Activated T-helper 1 cell treated with anti-CD3 and anti-CD28 coated beads, Interleukin-2, amount 50 U/mL, for 16 hours (primary cell): ENCODE results near the gene SLC9A6.
"Not testable (repeated sequence)": the region's sequence is repeated elsewhere in the genome, so short reads cannot be mapped to it uniquely, and the experiment has no call there.

Source experiments
- DNase-seq, 2 donors: peaks; one replicate each; pipeline ENCODE4 v3.0.0-alpha.2; 2020; ENCODE audit warnings: low read depth in 1 of 2, low spot score in 1 of 2

Gene SLC9A6

DNA sequence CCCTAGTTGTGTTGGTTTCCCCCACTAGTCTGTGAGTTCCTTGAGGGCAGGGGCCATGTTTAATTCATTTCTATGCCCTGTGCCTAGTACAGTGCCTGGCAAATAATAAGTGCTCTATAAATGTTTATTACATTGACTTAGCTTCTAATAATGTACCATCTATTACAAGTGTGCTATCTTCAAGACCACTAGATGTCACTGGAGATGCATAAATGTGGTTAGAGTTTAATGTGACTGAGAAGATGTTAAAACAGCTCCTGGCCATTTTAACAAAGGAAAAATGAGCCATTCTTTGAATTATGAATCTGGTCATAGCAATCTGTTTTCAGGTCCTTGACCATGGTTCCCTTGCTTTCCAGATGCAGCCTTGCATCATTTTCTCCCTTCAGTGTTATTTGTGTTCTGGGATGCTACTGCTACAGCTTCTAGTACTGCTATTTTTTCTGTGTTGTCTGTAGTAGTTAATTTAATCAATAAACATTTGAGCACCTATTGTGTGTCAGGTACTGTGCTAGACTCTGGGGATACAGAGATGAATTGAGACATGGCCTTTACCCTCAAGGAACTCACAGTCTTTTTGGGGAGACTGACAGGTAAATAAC, 43.2 kb downstream of the SLC9A6 start:
- DNase-seq: no peak

DNA sequence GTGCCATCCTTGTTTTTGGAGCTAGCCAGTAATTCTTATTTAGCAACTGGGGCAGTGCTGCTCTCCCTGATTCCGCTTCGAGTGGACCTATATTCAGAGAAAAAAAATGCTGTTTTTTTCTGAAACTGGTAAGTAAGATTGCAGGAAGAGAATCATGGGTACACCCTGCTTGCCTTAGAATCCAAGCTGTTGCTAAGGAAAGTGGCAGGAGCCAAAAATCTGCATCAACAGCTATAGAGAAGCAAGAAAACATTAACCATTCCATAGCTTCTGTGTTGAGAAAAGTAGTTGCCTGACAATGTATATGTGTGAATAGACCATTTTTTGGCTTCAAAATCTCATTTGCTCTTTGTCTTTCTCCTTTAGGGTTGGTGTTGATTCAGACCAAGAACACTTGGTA, 44.5 kb downstream of the SLC9A6 start:
- no peak for DNase-seq

DNA sequence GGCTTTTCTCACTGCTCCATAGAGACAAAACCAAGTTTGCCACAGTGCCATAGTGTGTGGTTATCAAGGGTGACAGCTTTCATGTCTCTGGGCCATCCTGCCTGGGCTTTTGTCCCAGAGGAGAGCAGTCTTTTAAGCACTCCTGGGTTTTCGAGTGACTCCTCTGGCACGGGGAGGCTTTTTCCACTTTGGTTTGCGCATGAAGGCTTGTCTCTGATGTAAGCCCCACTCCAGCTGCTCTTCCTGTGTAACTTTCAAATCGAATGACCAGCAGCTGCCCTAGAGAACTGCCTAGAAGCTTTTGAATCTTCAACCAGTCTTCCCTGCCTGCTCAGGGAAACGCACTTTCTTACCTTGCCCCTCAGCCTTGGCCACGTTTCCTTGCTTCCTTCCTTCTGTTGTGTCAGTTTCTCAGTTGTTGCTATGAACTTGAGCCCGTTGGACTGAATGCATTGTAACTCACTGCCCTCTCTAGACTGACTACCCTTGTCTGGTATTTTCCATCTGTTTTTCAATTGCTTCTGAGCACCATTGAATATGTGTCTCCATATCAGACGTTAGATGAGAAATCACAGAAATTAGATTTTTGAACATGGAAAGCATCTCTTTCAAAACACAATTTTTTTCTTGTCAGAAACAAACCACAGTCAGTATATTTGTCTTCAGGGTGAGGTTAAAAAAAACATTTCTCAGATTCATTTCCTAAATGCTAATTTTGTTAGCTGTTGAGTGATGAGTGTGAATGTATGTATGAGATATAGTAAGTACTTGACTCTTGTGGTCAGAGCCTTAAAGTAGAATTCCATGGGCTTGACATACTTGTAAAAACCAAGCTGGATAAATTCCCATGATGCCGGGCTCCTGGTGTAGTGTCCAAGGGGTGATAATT, 45.3 kb downstream of the SLC9A6 start:
- DNase-seq: no peak

DNA sequence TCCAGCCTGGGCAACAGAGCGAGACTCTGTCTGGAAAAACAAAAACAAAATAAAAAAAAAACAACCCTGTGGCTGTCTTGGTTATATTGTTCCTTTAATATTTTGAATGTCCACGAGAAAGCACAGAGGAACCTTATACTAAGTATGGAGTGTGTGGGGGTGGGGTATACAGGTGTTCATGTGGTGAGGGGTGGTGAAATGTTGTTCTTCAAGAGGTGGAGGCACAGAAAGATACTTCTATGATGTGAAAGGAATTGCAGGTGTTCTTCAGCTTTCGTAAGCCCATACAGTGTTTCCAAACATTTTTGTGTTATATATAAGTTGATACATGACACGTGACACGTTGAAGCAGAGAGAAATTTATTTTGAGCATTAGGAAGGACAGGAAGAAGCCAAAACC, 46.4 kb downstream of the SLC9A6 start:
- no peak for DNase-seq

DNA sequence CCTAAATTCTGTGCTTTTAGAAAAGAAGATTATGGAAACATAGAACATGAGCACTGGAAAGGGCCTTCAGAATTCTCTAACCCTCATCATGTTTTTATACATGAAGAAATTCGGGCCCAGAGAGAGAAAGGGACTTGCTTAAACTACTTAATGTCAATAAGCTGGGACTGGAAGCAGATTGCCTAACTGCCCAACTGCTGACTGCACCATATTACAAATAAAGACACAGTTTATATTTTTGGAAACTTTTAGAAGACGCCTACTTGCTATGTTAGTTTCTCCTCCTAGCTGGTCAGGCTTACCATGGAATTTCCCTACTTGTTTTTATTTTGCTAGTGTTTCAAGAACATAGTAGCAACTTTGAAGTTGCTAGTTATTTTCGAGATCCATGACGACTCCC, 47.1 kb downstream of the SLC9A6 start:
- DNase-seq: no peak

DNA sequence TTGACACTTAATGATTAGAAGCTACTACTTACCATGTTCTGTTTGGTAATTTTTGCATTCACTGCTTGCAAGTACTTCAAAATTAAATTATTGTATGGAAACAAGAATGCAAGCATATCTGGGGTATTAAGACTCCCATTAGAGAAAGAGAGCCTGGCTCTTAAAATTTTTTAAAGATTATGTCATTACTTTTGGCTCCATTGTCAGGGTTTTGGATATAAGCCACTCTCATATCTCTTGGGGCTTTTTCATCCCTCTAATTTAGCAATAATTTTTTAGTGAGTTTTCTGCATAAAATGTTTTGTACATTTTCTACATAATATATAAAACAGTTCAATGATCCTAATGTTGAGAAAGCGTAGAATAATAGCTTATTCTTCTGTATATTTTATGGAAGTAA, 49.4 kb downstream of the SLC9A6 start:
- no peak for DNase-seq

DNA sequence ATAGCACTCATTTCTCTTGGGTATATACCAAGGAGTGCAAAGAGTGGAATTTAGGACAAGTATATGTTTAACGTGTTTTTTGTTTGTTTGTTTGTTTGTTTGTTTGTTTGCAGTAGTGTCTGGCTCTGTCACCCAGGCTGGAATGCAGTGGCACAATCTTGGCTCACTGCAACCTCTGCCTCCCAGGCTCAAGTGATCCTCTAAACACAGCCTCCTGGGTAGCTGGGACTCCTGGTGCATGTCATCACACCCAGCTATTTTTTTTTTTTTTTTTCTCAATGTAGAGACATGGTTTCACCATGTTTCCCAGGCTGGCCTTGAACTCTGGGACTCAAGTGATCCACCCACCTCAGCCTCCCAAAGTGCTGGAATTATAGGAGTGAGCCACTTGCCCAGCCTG, 50.4 kb downstream of the SLC9A6 start:
- no peak for DNase-seq

DNA sequence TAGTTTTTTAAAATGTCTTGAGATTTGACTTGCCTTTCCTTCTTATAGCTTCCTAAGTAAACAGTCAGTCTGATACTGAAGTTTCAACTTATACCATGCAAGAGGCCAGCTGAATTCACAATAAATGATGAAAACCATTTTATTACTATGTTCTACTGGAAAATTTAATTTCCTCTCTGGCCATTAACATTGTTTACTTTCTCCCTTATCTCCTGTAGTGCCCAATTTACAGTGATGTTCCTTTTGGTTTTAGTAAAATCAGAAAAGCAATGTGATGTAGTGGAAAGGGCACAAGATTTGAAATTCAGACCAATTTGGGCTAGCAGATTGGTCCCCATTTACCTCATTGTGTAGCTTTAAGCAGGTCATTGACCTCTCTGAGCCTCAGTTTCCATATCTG, 54.2 kb downstream of the SLC9A6 start:
- no peak for DNase-seq

DNA sequence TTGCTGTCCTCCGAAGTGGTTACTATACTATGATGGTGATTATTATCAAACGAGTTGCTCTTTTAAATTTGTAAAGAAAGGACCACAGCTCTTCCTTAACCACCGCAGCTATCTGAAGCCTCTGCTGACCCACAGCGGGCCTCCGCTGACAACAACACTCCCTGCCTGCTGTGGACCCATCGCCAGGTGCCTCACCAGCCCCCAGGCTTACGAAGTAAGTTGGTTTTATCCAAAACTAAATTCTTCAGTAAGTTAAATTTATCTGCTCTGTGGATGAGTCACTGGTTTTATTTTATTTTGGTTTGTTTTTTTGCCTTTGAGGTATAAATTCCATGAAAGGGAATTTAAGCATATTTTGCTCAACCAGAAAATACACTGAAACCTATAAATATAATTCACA, 54.7 kb downstream of the SLC9A6 start:
- no peak for DNase-seq

DNA sequence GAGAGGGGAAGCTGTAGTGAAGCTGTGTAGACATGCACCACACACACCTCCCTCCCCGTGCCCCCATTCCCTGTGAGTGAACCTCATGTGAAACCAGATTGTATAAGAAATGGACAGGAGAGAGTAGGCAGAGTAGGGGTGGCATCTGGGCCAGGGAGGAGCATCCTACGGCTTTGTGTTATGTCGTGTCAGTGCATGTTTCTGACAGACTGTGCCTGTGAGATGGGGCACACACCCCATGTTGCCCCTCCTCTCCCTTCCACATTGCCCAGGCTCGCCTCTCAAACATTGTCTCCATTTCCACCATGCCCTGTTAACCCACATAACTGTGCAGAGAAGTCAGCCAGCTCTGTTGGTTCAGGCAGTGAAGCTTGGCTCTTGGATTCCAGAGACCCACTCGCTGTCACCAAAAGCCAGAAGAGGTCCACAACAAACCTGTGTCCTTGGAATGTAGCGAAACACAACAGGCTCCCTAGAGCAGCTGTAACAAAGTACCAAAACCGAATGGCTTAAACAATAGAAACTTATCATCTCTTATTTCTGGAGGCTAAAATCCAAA, 56.1 kb downstream of the SLC9A6 start:
- DNase-seq: no peak

DNA sequence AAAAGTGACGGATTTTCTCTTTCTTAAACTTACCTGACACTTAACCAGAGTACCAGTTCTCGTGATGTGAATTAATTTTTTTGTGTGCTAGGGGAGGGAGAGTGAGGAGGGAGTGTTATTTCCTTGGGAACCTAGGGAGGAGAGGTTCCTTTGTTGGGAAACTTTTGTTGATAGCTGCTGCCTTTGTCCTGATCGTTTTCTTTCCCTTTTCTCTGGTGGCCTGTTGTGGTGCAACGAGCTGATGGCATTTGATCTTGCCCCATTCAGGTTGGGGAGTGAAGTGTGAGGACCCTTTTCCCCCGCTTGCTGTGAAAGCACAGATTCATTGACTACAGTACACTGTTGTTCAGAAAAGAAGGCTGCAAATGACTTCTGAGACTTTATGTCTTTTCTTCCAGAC, 59.8 kb downstream of the SLC9A6 start:
- no peak for DNase-seq

DNA sequence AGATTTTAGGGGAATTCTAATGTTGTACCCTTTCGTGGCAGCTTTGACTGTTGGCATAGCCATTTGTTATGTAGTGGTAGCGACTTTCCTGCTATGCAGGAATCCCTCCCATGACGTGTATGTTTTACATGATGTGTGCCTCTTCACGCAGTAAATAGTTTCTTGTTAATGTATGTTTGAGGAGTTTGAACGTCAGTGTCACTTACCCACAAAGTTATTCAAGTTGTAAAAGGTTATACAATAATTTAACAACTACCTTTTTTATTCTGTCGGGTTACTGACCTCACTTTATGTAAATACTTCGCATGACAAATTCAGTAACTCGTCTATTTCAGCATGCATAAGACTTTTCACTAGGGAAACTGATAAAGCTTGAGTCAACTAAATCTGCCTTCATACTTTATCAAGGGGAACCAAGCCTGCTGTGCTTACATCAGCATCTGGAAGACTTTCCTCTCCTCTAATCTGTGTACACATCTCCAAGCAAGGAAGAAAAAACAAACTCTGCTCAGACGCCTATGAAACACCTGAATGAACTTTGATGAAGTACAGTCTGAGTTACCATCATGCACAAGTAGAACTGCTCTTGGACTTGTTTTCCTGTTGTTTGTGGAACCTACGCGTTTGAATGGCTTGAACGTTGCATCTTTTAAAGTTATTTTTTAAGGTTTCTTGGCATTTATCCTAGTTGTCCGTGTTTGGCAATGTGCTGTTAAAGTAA, 61.2 kb downstream of the SLC9A6 start:
- DNase-seq: no peak

DNA sequence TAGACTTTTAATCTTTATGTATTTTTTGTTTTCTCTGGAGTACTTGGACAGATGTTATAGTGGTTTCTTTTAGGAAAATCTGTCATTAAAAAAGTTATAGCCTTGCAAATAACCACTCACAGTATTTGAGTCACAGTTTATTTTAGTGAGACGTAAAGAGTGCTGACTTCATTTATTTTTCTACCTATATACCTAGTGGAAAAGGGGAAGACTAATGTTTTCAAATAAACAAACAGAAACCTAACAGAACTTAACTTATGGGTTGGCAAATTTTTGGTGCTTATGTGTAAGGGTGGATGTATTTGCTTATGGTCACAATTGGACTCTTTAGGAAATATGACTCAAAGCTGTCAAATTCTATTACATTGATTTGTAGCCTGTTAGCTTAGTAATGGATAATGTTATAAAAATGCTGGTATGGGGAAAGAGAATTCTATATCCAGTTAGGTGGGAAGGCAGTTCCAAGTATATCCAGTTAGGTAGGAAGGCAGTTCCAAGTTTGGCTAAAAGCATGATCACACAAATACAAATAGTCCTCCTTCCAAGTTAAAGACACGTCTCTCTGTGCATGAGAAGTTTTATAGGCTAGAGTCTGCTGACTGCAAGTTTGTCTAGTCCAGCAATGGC, 61.9 kb downstream of the SLC9A6 start:
- DNase-seq: no peak

DNA sequence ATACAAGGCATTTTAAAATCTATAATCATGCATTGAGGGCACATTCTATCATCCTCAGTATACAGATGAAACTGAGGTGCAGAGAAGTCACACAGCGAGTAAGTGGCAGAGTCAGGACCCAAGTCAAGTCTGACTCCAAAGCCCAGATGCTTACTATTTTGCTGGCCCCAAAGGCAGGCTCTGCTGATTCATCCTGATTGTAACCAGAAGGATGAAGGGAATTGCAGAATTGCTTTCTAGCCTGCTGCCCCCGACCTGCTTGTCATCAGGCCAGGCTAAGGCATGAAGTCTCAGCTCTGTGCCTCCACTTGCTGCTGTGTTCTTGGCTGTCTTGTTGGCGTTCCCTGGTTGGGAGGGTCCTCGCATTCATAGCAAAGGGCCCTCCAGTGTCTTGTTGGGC, 62.7 kb downstream of the SLC9A6 start:
- no peak for DNase-seq

DNA sequence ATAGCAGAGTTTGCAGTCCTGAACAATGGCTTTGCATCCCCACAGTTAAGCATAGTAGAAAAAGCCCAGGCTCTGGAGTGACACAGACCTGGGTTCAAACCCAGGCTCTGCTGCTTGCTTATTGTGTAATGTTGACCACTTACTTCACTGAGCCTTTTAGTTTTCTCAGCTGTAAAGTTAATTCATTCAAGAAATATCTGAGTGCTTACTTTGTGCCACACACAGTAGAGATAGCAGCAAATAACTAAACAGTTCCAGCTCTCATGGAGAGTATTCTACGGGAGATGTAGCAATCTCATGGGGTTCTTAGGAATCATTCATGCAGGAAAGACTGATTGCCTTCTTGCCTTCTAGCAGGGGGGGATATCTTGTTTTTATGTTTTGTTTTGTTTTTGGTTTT, 63.2 kb downstream of the SLC9A6 start:
- no peak for DNase-seq

DNA sequence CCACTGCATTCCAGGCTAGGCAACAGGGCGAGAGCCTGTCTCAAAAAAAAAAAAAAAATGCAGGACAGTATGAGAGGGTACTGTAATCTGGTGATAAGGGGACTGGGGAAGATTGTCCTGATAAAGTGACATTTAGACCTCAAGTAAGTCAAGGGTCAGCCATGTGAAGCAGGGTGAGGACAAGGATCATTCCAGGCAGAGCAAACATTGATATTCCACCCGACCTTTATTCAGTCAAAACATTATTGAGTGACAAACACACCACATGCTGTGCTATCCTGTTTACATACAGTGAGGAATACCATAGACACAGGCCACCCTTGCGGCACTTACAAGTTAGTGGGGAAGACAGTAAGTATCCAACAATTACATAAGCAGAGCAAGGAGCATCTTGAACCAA, 64.4 kb downstream of the SLC9A6 start:
- DNase-seq: no peak

DNA sequence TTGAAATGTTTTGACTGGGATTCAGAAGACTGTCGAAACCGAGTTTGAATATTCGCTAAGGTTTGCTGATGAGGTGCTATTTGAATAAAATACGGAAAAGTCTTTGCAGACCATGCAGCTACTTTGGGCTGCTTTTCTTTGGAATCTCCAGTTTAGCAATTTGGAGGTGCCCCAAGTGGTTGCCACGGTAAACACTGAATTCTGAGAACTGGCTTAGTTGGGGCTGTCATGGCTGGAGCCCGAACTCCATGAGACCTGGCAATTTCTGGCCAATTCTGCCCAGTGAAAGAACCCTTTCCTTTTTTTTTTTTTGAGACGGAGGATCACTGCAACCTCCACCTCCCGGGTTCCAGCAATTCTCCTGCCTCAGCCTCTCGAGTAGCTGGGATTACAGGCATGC, 65.6 kb downstream of the SLC9A6 start:
- not testable (repeated sequence) for DNase-seq

DNA sequence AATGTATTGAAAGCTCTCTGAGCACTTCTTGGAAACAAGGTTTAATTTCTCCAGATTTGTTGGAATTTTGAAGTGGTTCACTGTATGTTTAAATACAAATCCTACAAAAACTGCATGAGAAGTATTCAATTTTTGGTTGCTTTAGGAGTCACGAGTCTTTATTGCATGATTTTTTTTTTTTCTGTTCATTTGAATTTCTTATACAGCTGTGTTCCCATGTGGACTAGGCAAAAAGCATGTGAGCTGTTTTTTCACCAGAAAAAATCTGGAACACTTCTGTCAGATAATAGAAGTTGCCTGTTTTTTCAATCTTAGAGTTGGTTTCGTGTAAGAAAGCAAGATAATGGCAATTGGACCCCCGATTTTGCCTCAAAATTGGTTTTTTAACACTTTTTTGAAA, 66.4 kb downstream of the SLC9A6 start:
- DNase-seq: no peak

DNA sequence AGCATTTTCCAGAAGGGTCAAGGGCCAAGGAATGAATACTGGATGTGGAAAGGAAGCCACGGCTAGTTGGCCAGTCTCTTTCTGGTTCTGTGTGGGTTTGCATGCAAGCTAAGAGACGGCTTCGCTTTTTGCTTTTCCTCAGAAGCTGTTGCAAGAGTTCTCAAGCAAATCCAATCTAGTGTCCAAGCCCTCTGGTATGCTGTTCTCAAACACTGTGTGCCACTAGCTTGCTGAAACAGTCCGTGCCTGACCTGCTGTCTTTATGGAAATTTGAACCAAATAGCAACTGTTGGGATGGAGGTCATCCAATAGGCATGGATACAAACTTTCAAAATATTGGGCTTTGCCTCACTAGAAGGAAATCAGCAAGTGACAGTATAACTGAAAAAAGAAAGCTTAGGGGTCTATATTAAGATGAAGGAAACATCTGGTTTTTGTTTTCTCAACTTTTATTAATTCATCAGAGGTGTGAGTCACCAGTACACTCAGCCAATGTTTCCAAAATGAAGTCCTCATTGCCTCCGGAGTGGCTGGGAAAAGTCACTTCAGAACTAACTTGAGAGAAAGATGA, 70.5 kb downstream of the SLC9A6 start:
- no peak for DNase-seq

DNA sequence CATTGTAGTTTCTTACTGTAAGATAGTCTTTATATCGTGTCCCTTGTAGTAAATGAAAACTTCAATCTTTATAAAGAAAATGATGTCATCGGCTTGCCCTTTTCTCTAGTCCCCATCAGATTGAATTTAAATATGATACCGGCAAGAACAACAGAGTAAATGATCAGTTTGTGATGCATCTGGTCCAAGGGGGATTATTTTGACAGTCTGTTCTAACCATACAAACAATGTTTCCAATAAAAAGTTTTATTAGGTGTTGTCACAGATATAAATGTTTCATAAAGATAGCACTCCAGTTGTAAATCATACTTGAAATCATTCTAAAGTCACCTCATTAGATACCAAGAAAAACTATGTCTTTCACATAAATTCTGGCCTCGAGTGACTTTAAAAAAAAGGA, 72.3 kb downstream of the SLC9A6 start:
- DNase-seq: no peak

DNA sequence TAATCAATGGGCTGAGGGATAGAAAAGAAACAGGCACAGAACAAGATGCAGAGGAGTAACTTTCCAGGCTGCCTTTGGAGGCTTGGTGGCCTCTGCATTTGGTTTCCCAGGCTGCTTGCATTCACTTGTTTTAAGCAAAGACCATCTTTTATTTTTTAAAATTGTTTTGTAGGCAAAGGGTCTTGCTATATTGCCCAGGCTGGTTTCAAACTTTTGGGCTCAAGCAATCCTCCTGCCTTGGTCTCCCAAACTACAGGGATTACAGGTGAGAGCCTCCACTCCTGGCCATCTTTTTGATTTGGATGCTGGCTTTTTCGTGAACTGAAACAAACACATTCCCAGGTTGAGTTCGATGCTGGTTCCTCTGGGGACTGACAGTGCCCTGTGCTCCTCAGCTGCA, 74.1 kb downstream of the SLC9A6 start:
- no peak for DNase-seq
